HepG2 (cell line): ENCODE results near the gene PRSS38. TPM values are rescaled to one million over a fixed set of nuclear protein-coding genes. Genes with fewer than 3 reads are reported as not detected.

Source experiments
- ATAC-seq: fragments of 200-7000 bp; cut with Tn5 transposase; 3 replicates; pipeline ENCODE4 v1.9.1; 2020; ENCODE audit warnings: mild to moderate bottlenecking, moderate library complexity
- BruUV-seq: library from RNA; stranded (reverse); fragments of 400-500 nt; replicated peaks from 2 replicates; lab custom pipeline; 2021; lab: Mats Ljungman, UMichigan
- CTCF ChIA-PET: fragments of 300-600 bp; formaldehyde crosslinking; extraction: SDS; loops from one replicate; lab custom pipeline; 2021; ENCODE audit warnings: low total read pairs, inconsistent platforms, low intra/inter-chr PET ratio; lab: Yijun Ruan, JAX
- POLR2A ChIA-PET: fragments of 350-600 bp; sonication (Branson Sonifier 250); formaldehyde crosslinking; loops from one replicate; lab custom pipeline; 2020; ENCODE audit warnings: antibody characterized with exemption, inconsistent platforms; lab: Yijun Ruan, JAX
- DNase-seq: peaks from one replicate; pipeline ENCODE4 v3.0.0-alpha.2; 2015; ENCODE audit warnings: low spot score
- FAIRE-seq: peaks from 3 replicates; lab custom pipeline; 2011; peaks lifted over from hg19 to GRCh38; lab: Jason Lieb, UNC
- H2AFZ ChIP-seq: one replicate; pipeline ENCODE4 v1.6.1; 2011; ENCODE audit warnings: low read length, inconsistent platforms
- H3K27ac ChIP-seq: fragments of 300-600 bp; 3 replicates; pipeline ENCODE4 v1.8.0; 2011; ENCODE audit warnings: mixed run types, mild to moderate bottlenecking, mixed read lengths, low read length, inconsistent platforms; ENCODE audit not compliant: insufficient read depth; ENCODE audit errors: extremely low read length
- H3K27me3 ChIP-seq, 2 experiments: fragments of 200-600 bp in 1 of 2; 2 replicates in 1 of 2; 3 replicates in 1 of 2; pipeline versions ENCODE4 v1.6.0 to v1.8.0; 2011; ENCODE audit warnings: low read length in 2 of 2, mild to moderate bottlenecking in 2 of 2, moderate library complexity in 2 of 2, inconsistent platforms in 1 of 2; ENCODE audit not compliant: insufficient read depth in 2 of 2, control insufficient read depth in 1 of 2
- H3K36me3 ChIP-seq, 2 experiments: fragments of 200-600 bp in 1 of 2; replicated peaks in 1 of 2; 2 replicates in 1 of 2; 3 replicates in 1 of 2; pipeline versions ENCODE4 v1.5.1 to v1.8.0; 2011; ENCODE audit warnings: low read length in 2 of 2, inconsistent platforms in 1 of 2; ENCODE audit not compliant: insufficient read depth in 2 of 2, control insufficient read depth in 1 of 2
- H3K4me1 ChIP-seq: 2 replicates; pipeline ENCODE4 v1.5.1; 2012; ENCODE audit warnings: low read length, inconsistent platforms; ENCODE audit not compliant: insufficient read depth
- H3K4me2 ChIP-seq: 2 replicates; pipeline ENCODE4 v1.6.0; 2011; ENCODE audit warnings: low read depth, low read length, inconsistent platforms
- H3K4me3 ChIP-seq, 3 experiments: fragments of 200-600 bp in 1 of 3; sonication (generic), shearing (Covaris generic) in 1 of 3; replicated peaks in 1 of 3; 2 replicates each; pipeline ENCODE4 v1.5.1; 2011 to 2016; ENCODE audit warnings: low read length in 3 of 3, inconsistent platforms in 2 of 3, low read depth in 2 of 3, mild to moderate bottlenecking in 2 of 3, control low read depth in 1 of 3, mixed read lengths in 1 of 3; ENCODE audit not compliant: insufficient read depth in 1 of 3
- H3K79me2 ChIP-seq: one replicate; pipeline ENCODE4 v1.6.1; 2011; ENCODE audit warnings: low read length, inconsistent platforms; ENCODE audit not compliant: insufficient read depth
- H3K9ac ChIP-seq: 2 replicates; pipeline ENCODE4 v1.6.0; 2011; ENCODE audit warnings: mild to moderate bottlenecking, low read depth, low read length, inconsistent platforms; ENCODE audit not compliant: insufficient read depth
- H3K9me3 ChIP-seq: 2 replicates; pipeline ENCODE4 v1.5.1; 2012; ENCODE audit warnings: mild to moderate bottlenecking, low read length
- H4K20me1 ChIP-seq: 2 replicates; pipeline ENCODE4 v1.6.0; 2011; ENCODE audit warnings: inconsistent platforms, mild to moderate bottlenecking, low read length, moderate library complexity; ENCODE audit not compliant: insufficient read depth
- AHR ChIP-seq: IDR thresholded peaks from 2 replicates; pipeline ENCODE4 v1.6.1; 2018; ENCODE audit warnings: missing genetic modification reagents, missing compliant biosample characterization
- ARID5B ChIP-seq: IDR thresholded peaks from 2 replicates; pipeline ENCODE4 v1.4.0; 2020; ENCODE audit warnings: mild to moderate bottlenecking, missing genetic modification reagents
- ELF3 ChIP-seq: IDR thresholded peaks from 2 replicates; pipeline ENCODE4 v1.6.1; 2016; ENCODE audit warnings: missing genetic modification reagents, missing compliant biosample characterization
- KLF6 ChIP-seq: IDR thresholded peaks from 2 replicates; pipeline ENCODE4 v1.8.0; 2016; ENCODE audit warnings: missing biosample characterization, missing genetic modification reagents
- MNT ChIP-seq: fragments of 450-650 bp; IDR thresholded peaks from 2 replicates; pipeline ENCODE4 v1.6.1; 2016
- NFE2L2 ChIP-seq: fragments of 150-350 bp; IDR thresholded peaks from 2 replicates; pipeline ENCODE4 v1.6.1; 2014; ENCODE audit warnings: low read length
- ZNF318 ChIP-seq: sonication (generic); formaldehyde crosslinking; IDR thresholded peaks from 2 replicates; pipeline ENCODE4 v1.4.0; 2020; ENCODE audit warnings: mild to moderate bottlenecking, missing genetic modification reagents
- ZNF33B ChIP-seq: sonication (generic); formaldehyde crosslinking; IDR thresholded peaks from 2 replicates; pipeline ENCODE4 v1.5.1; 2020; ENCODE audit warnings: mild to moderate bottlenecking, missing genetic modification reagents
- ZNF878 ChIP-seq: sonication (generic); formaldehyde crosslinking; IDR thresholded peaks from 2 replicates; pipeline ENCODE4 v1.8.1; 2023; ENCODE audit warnings: mild to moderate bottlenecking, missing genetic modification reagents, moderate library complexity
- ZSCAN9 ChIP-seq: IDR thresholded peaks from 2 replicates; pipeline ENCODE4 v1.6.1; 2016; ENCODE audit warnings: borderline replicate concordance
- WGBS: methylation state at CpG from one replicate; pipeline ENCODE4 v1.1.6; 2017; ENCODE audit warnings: low lambda C conversion rate; 5-methylcytosine and 5-hydroxymethylcytosine counted together
- in situ Hi-C: cut with HindIII; loops from 2 replicates; pipeline ENCODE4 v1.10.0; 2017; ENCODE audit warnings: low pct_unique_long_range_greater_than_20kb; ENCODE audit not compliant: extremely low pct_ligation_motif_present
- intact Hi-C: fragments of 100-400 bp; cut with micrococcal nuclease; formaldehyde crosslinking; loops from one replicate; pipeline ENCODE4 v1.10.0; 2022; ENCODE audit not compliant: unreplicated experiment
- polyA plus RNA-seq, 8 experiments: library from polyadenylated mRNA; depleted of rRNA in 3 of 8; stranded (reverse) in 7 of 8; unstranded in 1 of 8; fragments of >200 nt; fragmentation: Illumina TruSeq in 4 of 8; extraction: Trizol in 4 of 8; gene quantifications; 2 replicates each; pipeline versions ENCODE4 v1.2.1 to v1.2.3, GENCODE V29; 2011 to 2016; ENCODE audit warnings: low read depth in 4 of 8, missing spikeins in 1 of 8, mixed read lengths in 1 of 8; ENCODE audit not compliant: insufficient read depth in 1 of 8
- total RNA-seq, 5 experiments: library from RNA; depleted of rRNA; stranded (reverse); fragments of >200 nt; fragmentation: Illumina TruSeq; extraction: Trizol; gene quantifications; 2 replicates each; pipeline ENCODE4 v1.2.3, GENCODE V29; 2016; ENCODE audit warnings: low read depth in 1 of 5

Gene PRSS38
- total and polyA plus RNA-seq, 2 of the 13 experiments (the other 11 are each of a cell fraction or from before 2014, with no cell fraction given), result not detected

- peak; percentile 29; the same call in 2 of the 3 replicates for ATAC-seq
- no TSS peak for BruUV-seq
- Histone ChIP-seq H3K27ac (no peak overlapping the region), H3K27me3 (peaks cover under 1 to 1% of the 10 kb centered on the region in 2 experiments; a peak in 1 of 5 replicates), H3K4me3 (no peak overlapping the region), H3K4me2 (no peak overlapping the region), H3K9ac (no peak overlapping the region), H3K36me3 (no peaks in the 10 kb centered on the region), H3K9me3 (peaks cover 5% of the 10 kb centered on the region; the same call in 1 of the 2 replicates), H3K4me1 (no peaks in the 10 kb centered on the region), H3K79me2 (no peaks in the 10 kb centered on the region), H4K20me1 (no peaks in the 10 kb centered on the region), H2AFZ (no peak overlapping the region)
- in situ Hi-C loops, result no loop called here
- ChIA-PET POLR2A (no interaction called here), CTCF (no interaction called here)
- no peak for FAIRE-seq
- DNase-seq, result no peak
- intact Hi-C loops, result no loop called here
- WGBS, result 60% methylated on average over 1 of the region's 7 CpGs
- TF ChIP-seq ZNF33B (CRISPR knock-in tag), result no peak
- TF ChIP-seq ZNF318 (CRISPR knock-in tag), result no peak
- TF ChIP-seq ARID5B (CRISPR knock-in tag), result no peak
- TF ChIP-seq ELF3 (CRISPR knock-in tag), result no peak
- TF ChIP-seq KLF6 (CRISPR knock-in tag), result no peak
- no peak for TF ChIP-seq AHR (CRISPR knock-in tag)
- no peak for TF ChIP-seq ZSCAN9
- TF ChIP-seq ZNF878 (CRISPR knock-in tag), result no peak
- no peak for TF ChIP-seq MNT
- TF ChIP-seq NFE2L2, result no peak
These were observed 30.0 kb downstream of the PRSS38 start for GRCh38 chr1:227845519-227845918.
